NB4 (cell line): Measurements from ENCODE around the gene DYNLT1.

Experiments used
- CTCF ChIP-seq: IDR thresholded peaks from one replicate; pipeline ENCODE4 v1.5.1; 2012; ENCODE audit warnings: low read depth, low read length
- MAX ChIP-seq: IDR thresholded peaks from 2 replicates; pipeline ENCODE4 v1.6.1; 2011; ENCODE audit warnings: low read depth, low read length
- POLR2A ChIP-seq: IDR thresholded peaks from 2 replicates; pipeline ENCODE4 v1.6.1; 2011; ENCODE audit warnings: mild to moderate bottlenecking; ENCODE audit not compliant: insufficient read length; ENCODE audit errors: extremely low read depth

- TF ChIP-seq POLR2A = no peak
- TF ChIP-seq MAX = no peak
- TF ChIP-seq CTCF = no peak
Observed at GRCh38 chr6:158610319-158610968, 34.1 kb downstream of the DYNLT1 start.
